ENCODE measurements around the gene C6orf141. TPM values are rescaled to one million over a fixed set of nuclear protein-coding genes. Genes with fewer than 3 reads are reported as not detected.

The C6orf141 gene
- total and polyA plus RNA-seq, 10 of the 15 experiments (the other 5 are each of a cell fraction or from before 2014, with no cell fraction given), result 0.05 to 0.19 TPM; not detected in 8

- Histone ChIP-seq H3K9me3 (replicated peaks; ENCODE audit: control insufficient read depth, insufficient read depth, low read length) (no peaks in the 10 kb centered on the region), H3K79me2 (ENCODE audit: control insufficient read depth, insufficient read depth, low read length) (no peaks in the 10 kb centered on the region), H3K4me3 (no peak overlapping the region), H3K27ac (ENCODE audit: control insufficient read depth, insufficient read depth) (no peak overlapping the region), H3K9ac (ENCODE audit: control insufficient read depth, insufficient read depth, low read length) (no peak overlapping the region), H4K20me1 (ENCODE audit: control insufficient read depth, insufficient read depth) (no peaks in the 10 kb centered on the region), H3K4me1 (ENCODE audit: control insufficient read depth, insufficient read depth, low read length) (no peaks in the 10 kb centered on the region), H3K36me3 (ENCODE audit: control insufficient read depth in 2 of 2, insufficient read depth in 2 of 2, low read length in 1 of 2) (no peaks in the 10 kb centered on the region), H2AFZ (ENCODE audit: control insufficient read depth, low read depth, low read length) (no peak overlapping the region), H3K27me3 (replicated peaks in 1 of 2; ENCODE audit: control insufficient read depth in 2 of 2, insufficient read depth in 2 of 2, low read length in 1 of 2) (no peaks in the 10 kb centered on the region), H3K4me2 (ENCODE audit: control insufficient read depth, insufficient read depth) (no peak overlapping the region)
- no peak for DNase-seq (ENCODE audit: low read depth, low spot score)
- ChIA-PET SMC1A (ENCODE audit: uncharacterized antibody, unreplicated experiment) (no interaction called here), CTCF (interaction anchor here (1.5 kb wide), 1 partner anchor 26 kb away, joined by 6 read pairs; no protein-coding TSS in a partner anchor), RAD21 (ENCODE audit: unreplicated experiment) (no interaction called here), POLR2A (no interaction called here)
- FAIRE-seq, result no peak
- in situ Hi-C loops (cut with MboI) (no loop called here), intact Hi-C loops (cut with micrococcal nuclease; ENCODE audit: unreplicated experiment) (no loop called here)
- BruUV-seq (replicated peaks), result no TSS peak
- ATAC-seq, result no peak
- TF ChIP-seq RELB (IDR thresholded peaks at IDR 0.05; ENCODE audit: low read depth) (no peak), CBFB (IDR thresholded peaks at IDR 0.05; ENCODE audit: low read depth) (no peak), ZNF24 (IDR thresholded peaks at IDR 0.05) (no peak), NR2F1 (conservative IDR thresholded peaks at IDR 0.05) (no peak), SMAD1 (IDR thresholded peaks at IDR 0.05; ENCODE audit: low read depth, partially characterized antibody) (no peak), TBL1XR1 (IDR thresholded peaks at IDR 0.05; ENCODE audit: low read depth, low read length) (no peak), NFIC (IDR thresholded peaks at IDR 0.05; ENCODE audit: low read depth, low read length) (no peak), REST (IDR thresholded peaks at IDR 0.05; ENCODE audit: low read depth, low read length) (no peak), CHD4 (IDR thresholded peaks at IDR 0.05) (no peak), RBBP5 (conservative IDR thresholded peaks at IDR 0.05) (no peak), ZBED1 (IDR thresholded peaks at IDR 0.05; ENCODE audit: borderline replicate concordance) (no peak), RAD21 (IDR thresholded peaks at IDR 0.05; ENCODE audit: insufficient read depth, low read depth, low read length) (no peak), SREBF2 (IDR thresholded peaks at IDR 0.05; ENCODE audit: low read length) (no peak), SUZ12 (IDR thresholded peaks at IDR 0.05; ENCODE audit: unreplicated experiment) (no peak), MYC (IDR thresholded peaks at IDR 0.05; ENCODE audit: insufficient read depth, insufficient read length, insufficient replicate concordance, low read length, severe bottlenecking) (no peak), EGR1 (IDR thresholded peaks at IDR 0.05; ENCODE audit: borderline replicate concordance in 1 of 2, low read depth in 2 of 2, low read length in 2 of 2) (no peak), ASH2L (IDR thresholded peaks at IDR 0.05; ENCODE audit: borderline replicate concordance, low read depth) (no peak)
- TF ChIP-seq, protein P1, sequence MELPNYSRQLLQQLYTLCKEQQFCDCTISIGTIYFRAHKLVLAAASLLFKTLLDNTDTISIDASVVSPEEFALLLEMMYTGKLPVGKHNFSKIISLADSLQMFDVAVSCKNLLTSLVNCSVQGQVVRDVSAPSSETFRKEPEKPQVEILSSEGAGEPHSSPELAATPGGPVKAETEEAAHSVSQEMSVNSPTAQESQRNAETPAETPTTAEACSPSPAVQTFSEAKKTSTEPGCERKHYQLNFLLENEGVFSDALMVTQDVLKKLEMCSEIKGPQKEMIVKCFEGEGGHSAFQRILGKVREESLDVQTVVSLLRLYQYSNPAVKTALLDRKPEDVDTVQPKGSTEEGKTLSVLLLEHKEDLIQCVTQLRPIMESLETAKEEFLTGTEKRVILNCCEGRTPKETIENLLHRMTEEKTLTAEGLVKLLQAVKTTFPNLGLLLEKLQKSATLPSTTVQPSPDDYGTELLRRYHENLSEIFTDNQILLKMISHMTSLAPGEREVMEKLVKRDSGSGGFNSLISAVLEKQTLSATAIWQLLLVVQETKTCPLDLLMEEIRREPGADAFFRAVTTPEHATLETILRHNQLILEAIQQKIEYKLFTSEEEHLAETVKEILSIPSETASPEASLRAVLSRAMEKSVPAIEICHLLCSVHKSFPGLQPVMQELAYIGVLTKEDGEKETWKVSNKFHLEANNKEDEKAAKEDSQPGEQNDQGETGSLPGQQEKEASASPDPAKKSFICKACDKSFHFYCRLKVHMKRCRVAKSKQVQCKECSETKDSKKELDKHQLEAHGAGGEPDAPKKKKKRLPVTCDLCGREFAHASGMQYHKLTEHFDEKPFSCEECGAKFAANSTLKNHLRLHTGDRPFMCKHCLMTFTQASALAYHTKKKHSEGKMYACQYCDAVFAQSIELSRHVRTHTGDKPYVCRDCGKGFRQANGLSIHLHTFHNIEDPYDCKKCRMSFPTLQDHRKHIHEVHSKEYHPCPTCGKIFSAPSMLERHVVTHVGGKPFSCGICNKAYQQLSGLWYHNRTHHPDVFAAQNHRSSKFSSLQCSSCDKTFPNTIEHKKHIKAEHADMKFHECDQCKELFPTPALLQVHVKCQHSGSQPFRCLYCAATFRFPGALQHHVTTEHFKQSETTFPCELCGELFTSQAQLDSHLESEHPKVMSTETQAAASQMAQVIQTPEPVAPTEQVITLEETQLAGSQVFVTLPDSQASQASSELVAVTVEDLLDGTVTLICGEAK (IDR thresholded peaks at IDR 0.05; ENCODE audit: borderline replicate concordance), result no peak
Measured at GRCh38 chr6:49558238-49558637, 7.8 kb downstream of the C6orf141 start.
